Cardiac fibroblast (primary cell): ENCODE data around the gene STK24.

Source experiments
- DNase-seq, 2 donors: peaks; one replicate each; pipeline versions ENCODE4 v3.0.0 to v3.0.0-alpha.2; 2010; ENCODE audit warnings: low read depth in 2 of 2
- H3K4me3 ChIP-seq, 2 donors: replicated peaks in 1 of 2; 1 replicate in 1 of 2; 2 replicates in 1 of 2; pipeline ENCODE4 v1.5.1; 2011; ENCODE audit warnings: low read depth in 2 of 2, low read length in 2 of 2, mild to moderate bottlenecking in 2 of 2, moderate library complexity in 1 of 2
- CTCF ChIP-seq: IDR thresholded peaks from one replicate; pipeline ENCODE4 v1.5.1; 2011; ENCODE audit warnings: low read depth, mild to moderate bottlenecking, low read length, inconsistent platforms

The STK24 gene

GRCh38 chr13:98534821-98535220, 42.1 kb downstream of the STK24 start:
- H3K4me3 ChIP-seq, result no peak overlapping the region
- TF ChIP-seq CTCF, result no peak

GRCh38 chr13:98533912-98534311, 43.0 kb downstream of the STK24 start:
- H3K4me3 ChIP-seq, result no peak overlapping the region
- no peak for TF ChIP-seq CTCF
- no peak for DNase-seq

More at GRCh38 chr13:98534821-98535220, 42.1 kb downstream of the STK24 start:
- DNase-seq, result no peak

- no peak for TF ChIP-seq CTCF
- H3K4me3 ChIP-seq, result no peak overlapping the region
- DNase-seq, result no peak
Measured at GRCh38 chr13:98532254-98532653, 44.7 kb downstream of the STK24 start.

- no peak for DNase-seq
- H3K4me3 ChIP-seq, result no peak overlapping the region
- no peak for TF ChIP-seq CTCF
Measured at GRCh38 chr13:98530217-98530616, 46.7 kb downstream of the STK24 start.

GRCh38 chr13:98529171-98529570, 47.7 kb downstream of the STK24 start:
- no peak overlapping the region for H3K4me3 ChIP-seq
- no peak for TF ChIP-seq CTCF
- no peak for DNase-seq

GRCh38 chr13:98528663-98529064, 48.2 kb downstream of the STK24 start:
- TF ChIP-seq CTCF, result no peak
- DNase-seq, result peak; percentile 26 to 36
- H3K4me3 ChIP-seq, result no peak overlapping the region

- no peak for TF ChIP-seq CTCF
- H3K4me3 ChIP-seq, result no peak overlapping the region
- DNase-seq, result no peak
Measured at GRCh38 chr13:98527526-98527925, 49.4 kb downstream of the STK24 start.
